Measurements from ENCODE around the gene MAP3K2. TPM values are rescaled to one million over a fixed set of nuclear protein-coding genes. Genes with fewer than 3 reads are reported as not detected.

Gene MAP3K2
- total and polyA plus RNA-seq, 2 of the 4 experiments (the other 2 are of a cell fraction) = 6.2 to 30.8 TPM

DNA sequence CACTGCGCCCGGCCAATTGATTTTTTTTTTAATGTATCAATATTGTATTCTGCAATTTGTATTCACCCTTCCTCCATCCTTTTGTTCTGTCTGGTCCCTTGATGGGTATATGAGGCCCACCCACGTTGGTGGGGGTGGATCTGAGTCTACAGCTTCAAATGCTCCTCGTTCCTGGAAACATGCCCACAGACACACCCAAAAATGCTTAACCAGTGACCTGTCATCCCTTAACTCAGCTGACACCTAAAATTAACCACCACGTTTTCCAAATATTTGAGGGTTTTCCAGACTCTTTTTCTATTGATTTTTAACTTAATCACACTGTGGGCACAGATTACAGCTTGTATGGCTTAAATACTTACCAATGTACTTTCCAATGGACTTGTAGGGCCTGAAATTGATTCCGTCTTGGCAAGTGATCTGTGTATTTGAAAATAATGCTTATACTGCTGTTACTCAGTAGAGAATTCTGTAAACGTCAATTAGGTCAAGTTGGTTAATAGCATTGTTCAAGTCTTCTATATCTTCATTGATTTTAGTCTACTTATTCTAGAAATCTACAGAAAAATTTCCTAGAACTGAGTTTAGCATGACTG, 133.3 kb downstream of the MAP3K2 start:
- dilution Hi-C loops (cut with HindIII; ENCODE audit: low sequenced_read_pairs, unreplicated experiment) = no loop called here
- Histone ChIP-seq H4K91ac (ENCODE audit: insufficient read depth, low read depth, low read length) (no peak overlapping the region), H2BK20ac (ENCODE audit: low read depth, low read length) (no peak overlapping the region), H3K9me3 (ENCODE audit: control insufficient read depth, insufficient read depth, low read length) (no peaks in the 10 kb centered on the region), H3K27me3 (ENCODE audit: control insufficient read depth, insufficient read depth, low read length) (no peaks in the 10 kb centered on the region), H3K9ac (ENCODE audit: low read depth, low read length) (no peak overlapping the region), H3K4me3 (ENCODE audit: insufficient read depth, low read depth, low read length) (no peak overlapping the region), H3K36me3 (ENCODE audit: control insufficient read depth, insufficient read depth, low read length) (peaks cover 22% of the 10 kb centered on the region), H3K14ac (replicated peaks; ENCODE audit: low read depth, low read length) (no peak overlapping the region), H2AFZ (replicated peaks; ENCODE audit: low read length, poor library complexity) (no peak overlapping the region), H2BK5ac (ENCODE audit: low read depth, low read length, poor library complexity, severe bottlenecking) (no peak overlapping the region), H2AK9ac (replicated peaks; ENCODE audit: low read depth, low read length, poor library complexity) (no peak overlapping the region), H3K9me1 (ENCODE audit: insufficient read depth, low read length) (0 out of 2 replicates have a peak, but pooled peaks cover 7% of the 10 kb centered on the region), H3K27ac (ENCODE audit: insufficient read depth, low read length) (no peak overlapping the region), H3K79me1 (ENCODE audit: low read depth in 1 of 2, low read length in 2 of 2) (no peaks in the 10 kb centered on the region), H3K56ac (ENCODE audit: extremely low read depth, insufficient read depth, low read length) (no peak overlapping the region), H2BK120ac (ENCODE audit: low read depth, low read length) (no peak overlapping the region), H3K4me2 (ENCODE audit: low read depth, low read length) (no peak overlapping the region), H4K20me1 (ENCODE audit: insufficient read depth, low read length) (no peaks in the 10 kb centered on the region), H2BK15ac (ENCODE audit: low read depth, low read length) (no peak overlapping the region), H4K8ac (ENCODE audit: low read depth in 2 of 2, low read length in 2 of 2) (no peak overlapping the region), H3K23ac (ENCODE audit: low read depth, low read length) (no peak overlapping the region), H3K4ac (ENCODE audit: low read depth, low read length) (no peak overlapping the region), H3K18ac (ENCODE audit: low read depth, low read length) (no peak overlapping the region), H2AK5ac (ENCODE audit: low read depth, low read length) (no peak overlapping the region), H4K5ac (ENCODE audit: low read depth, low read length) (no peak overlapping the region), H3K4me1 (ENCODE audit: control insufficient read depth, insufficient read depth, low read length) (no peaks in the 10 kb centered on the region)
- ATAC-seq (ENCODE audit: low read depth) (no peak), DNase-seq (peak; percentile 10)
- in situ Hi-C loops (cut with MboI; ENCODE audit: low sequenced_read_pairs) = no loop called here
- ChIA-PET POLR2A (ENCODE audit: unreplicated experiment) (no interaction called here), CTCF (no interaction called here)
- 80% methylated on average over 1 of the region's 7 CpGs; no CpG with 5 or more reads in 1 of the 2 experiments for WGBS, 2 experiments (ENCODE audit: extremely low coverage in 2 of 2, insufficient read length in 1 of 2)
- TF ChIP-seq MXI1 (IDR thresholded peaks at IDR 0.05; ENCODE audit: borderline replicate concordance, low read depth, low read length) (no peak), MAFK (IDR thresholded peaks at IDR 0.05; ENCODE audit: low read depth, low read length) (no peak), SMC3 (IDR thresholded peaks at IDR 0.05; ENCODE audit: low read depth, low read length) (no peak), MAZ (IDR thresholded peaks at IDR 0.05; ENCODE audit: borderline replicate concordance, low read depth, low read length) (no peak), RCOR1 (IDR thresholded peaks at IDR 0.05; ENCODE audit: insufficient replicate concordance, low read length) (no peak), FOS (IDR thresholded peaks at IDR 0.05; ENCODE audit: low read depth, low read length) (no peak), BHLHE40 (IDR thresholded peaks at IDR 0.05; ENCODE audit: low read depth, low read length) (no peak), POLR2A (IDR thresholded peaks at IDR 0.05; ENCODE audit: low read depth, low read length) (no peak), CEBPB (IDR thresholded peaks at IDR 0.05; ENCODE audit: low read depth, low read length) (no peak), RAD21 (IDR thresholded peaks at IDR 0.05; ENCODE audit: low read length) (no peak), RFX5 (IDR thresholded peaks at IDR 0.05; ENCODE audit: low read depth, low read length) (no peak), CHD1 (IDR thresholded peaks at IDR 0.05; ENCODE audit: low read depth, low read length) (no peak), NFE2L2 (IDR thresholded peaks at IDR 0.05; ENCODE audit: low read depth, low read length) (no peak)
- TF ChIP-seq, protein P1, sequence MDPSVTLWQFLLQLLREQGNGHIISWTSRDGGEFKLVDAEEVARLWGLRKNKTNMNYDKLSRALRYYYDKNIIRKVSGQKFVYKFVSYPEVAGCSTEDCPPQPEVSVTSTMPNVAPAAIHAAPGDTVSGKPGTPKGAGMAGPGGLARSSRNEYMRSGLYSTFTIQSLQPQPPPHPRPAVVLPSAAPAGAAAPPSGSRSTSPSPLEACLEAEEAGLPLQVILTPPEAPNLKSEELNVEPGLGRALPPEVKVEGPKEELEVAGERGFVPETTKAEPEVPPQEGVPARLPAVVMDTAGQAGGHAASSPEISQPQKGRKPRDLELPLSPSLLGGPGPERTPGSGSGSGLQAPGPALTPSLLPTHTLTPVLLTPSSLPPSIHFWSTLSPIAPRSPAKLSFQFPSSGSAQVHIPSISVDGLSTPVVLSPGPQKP (IDR thresholded peaks at IDR 0.05; ENCODE audit: borderline replicate concordance, low read depth, low read length) = no peak
- TF ChIP-seq, protein P2, sequence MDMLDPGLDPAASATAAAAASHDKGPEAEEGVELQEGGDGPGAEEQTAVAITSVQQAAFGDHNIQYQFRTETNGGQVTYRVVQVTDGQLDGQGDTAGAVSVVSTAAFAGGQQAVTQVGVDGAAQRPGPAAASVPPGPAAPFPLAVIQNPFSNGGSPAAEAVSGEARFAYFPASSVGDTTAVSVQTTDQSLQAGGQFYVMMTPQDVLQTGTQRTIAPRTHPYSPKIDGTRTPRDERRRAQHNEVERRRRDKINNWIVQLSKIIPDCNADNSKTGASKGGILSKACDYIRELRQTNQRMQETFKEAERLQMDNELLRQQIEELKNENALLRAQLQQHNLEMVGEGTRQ (IDR thresholded peaks at IDR 0.05; ENCODE audit: low read depth, low read length) = no peak
- TF ChIP-seq, protein P3, sequence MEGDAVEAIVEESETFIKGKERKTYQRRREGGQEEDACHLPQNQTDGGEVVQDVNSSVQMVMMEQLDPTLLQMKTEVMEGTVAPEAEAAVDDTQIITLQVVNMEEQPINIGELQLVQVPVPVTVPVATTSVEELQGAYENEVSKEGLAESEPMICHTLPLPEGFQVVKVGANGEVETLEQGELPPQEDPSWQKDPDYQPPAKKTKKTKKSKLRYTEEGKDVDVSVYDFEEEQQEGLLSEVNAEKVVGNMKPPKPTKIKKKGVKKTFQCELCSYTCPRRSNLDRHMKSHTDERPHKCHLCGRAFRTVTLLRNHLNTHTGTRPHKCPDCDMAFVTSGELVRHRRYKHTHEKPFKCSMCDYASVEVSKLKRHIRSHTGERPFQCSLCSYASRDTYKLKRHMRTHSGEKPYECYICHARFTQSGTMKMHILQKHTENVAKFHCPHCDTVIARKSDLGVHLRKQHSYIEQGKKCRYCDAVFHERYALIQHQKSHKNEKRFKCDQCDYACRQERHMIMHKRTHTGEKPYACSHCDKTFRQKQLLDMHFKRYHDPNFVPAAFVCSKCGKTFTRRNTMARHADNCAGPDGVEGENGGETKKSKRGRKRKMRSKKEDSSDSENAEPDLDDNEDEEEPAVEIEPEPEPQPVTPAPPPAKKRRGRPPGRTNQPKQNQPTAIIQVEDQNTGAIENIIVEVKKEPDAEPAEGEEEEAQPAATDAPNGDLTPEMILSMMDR (conservative IDR thresholded peaks at IDR 0.05; ENCODE audit: low read depth, low read length) = no peak
- BruUV-seq (replicated peaks) = no TSS peak
- intact Hi-C loops (cut with micrococcal nuclease) = no loop called here
